ENCODE measurements around the gene WDR18.

The WDR18 gene

GRCh38 chr19:991932-992669, 8.0 kb downstream of the WDR18 start:
- no peak for DNase-seq (ENCODE audit: low read depth)

GRCh38 chr19:992670-993055, 8.5 kb downstream of the WDR18 start:
- DNase-seq (ENCODE audit: low read depth): no peak

- DNase-seq (ENCODE audit: low read depth): no peak
These were observed 9.3 kb downstream of the WDR18 start for GRCh38 chr19:993361-993830.

GRCh38 chr19:993831-994393, 9.8 kb downstream of the WDR18 start:
- DNase-seq (ENCODE audit: low read depth): no peak

GRCh38 chr19:994516-994915, 10.4 kb downstream of the WDR18 start:
- DNase-seq (ENCODE audit: low read depth): no peak

GRCh38 chr19:995051-995827, 11.1 kb downstream of the WDR18 start:
- DNase-seq (ENCODE audit: low read depth): no peak

GRCh38 chr19:996051-996838, 12.1 kb downstream of the WDR18 start:
- peak; percentile 64 for DNase-seq (ENCODE audit: low read depth)

GRCh38 chr19:998064-998463, 13.9 kb downstream of the WDR18 start:
- DNase-seq (ENCODE audit: low read depth): no peak

GRCh38 chr19:999379-999719, 15.2 kb downstream of the WDR18 start:
- DNase-seq (ENCODE audit: low read depth): no peak

- DNase-seq (ENCODE audit: low read depth): peak; percentile 55
These were observed 15.9 kb downstream of the WDR18 start, which contains the start of gene GRIN3B for GRCh38 chr19:1000095-1000494. Gene GRIN3B, plus strand, starts transcription at chr19:1000419. Its CDS starts 19 bp downstream, at chr19:1000438.

- DNase-seq (ENCODE audit: low read depth): no peak
These were observed 16.7 kb downstream of the WDR18 start for GRCh38 chr19:1000591-1001537.

- peak; percentile 59 for DNase-seq (ENCODE audit: low read depth)
These were observed 17.5 kb downstream of the WDR18 start for GRCh38 chr19:1001538-1002166.

- no peak for DNase-seq (ENCODE audit: low read depth)
These were observed 18.5 kb downstream of the WDR18 start for GRCh38 chr19:1002600-1002999.

GRCh38 chr19:1003283-1003682, 19.1 kb downstream of the WDR18 start:
- DNase-seq (ENCODE audit: low read depth): no peak

GRCh38 chr19:1004204-1004802, 20.2 kb downstream of the WDR18 start:
- no peak for DNase-seq (ENCODE audit: low read depth)

- DNase-seq (ENCODE audit: low read depth): no peak
These were observed 20.9 kb downstream of the WDR18 start for GRCh38 chr19:1004803-1005664.

GRCh38 chr19:1006711-1007398, 22.7 kb downstream of the WDR18 start:
- DNase-seq (ENCODE audit: low read depth): no peak

- DNase-seq (ENCODE audit: low read depth): no peak
These were observed 23.5 kb downstream of the WDR18 start for GRCh38 chr19:1007399-1008251.
